ENCODE data around the gene MAN2B1. TPM values are rescaled to one million over a fixed set of nuclear protein-coding genes. Genes with fewer than 3 reads are reported as not detected.
"Not testable (repeated sequence)": the region's sequence is repeated elsewhere in the genome, so short reads cannot be mapped to it uniquely, and the experiment has no call there.

MAN2B1 gene
- total RNA-seq: 100 to 1,000 TPM in 1 of 3 donors, 10 to 100 TPM in 2; 92.7 to 104 (median 96.6) TPM
- long read RNA-seq, donor 1, transcript MAN2B1-203 (24 exons, 3,184 nt): major isoform, 46 of 89 reads
- long read RNA-seq, donor 1, partial matches to known transcripts: 36 of 89 reads
- long read RNA-seq, donor 1, other reads (novel, unspliced or antisense): 7 of 89 reads
- long read RNA-seq, donor 2, transcript MAN2B1-203 (24 exons, 3,184 nt): major isoform, 14 of 28 reads
- long read RNA-seq, donor 2, partial matches to known transcripts: 7 of 28 reads
- long read RNA-seq, donor 2, other reads (novel, unspliced or antisense): 7 of 28 reads

- Histone ChIP-seq H3K4me1 (ENCODE audit: low read depth) (peaks cover 33% of the 10 kb centered on the region), H3K9me3 (no peaks in the 10 kb centered on the region), H3K4me3 (peak within 1 kb of the TSS; percentile 54), H3K36me3 (ENCODE audit: low read depth) (no peaks in the 10 kb centered on the region)
- intact Hi-C loops (cut with DNase I, micrococcal nuclease): no loop called here
- no peak for TF ChIP-seq CTCF (IDR thresholded peaks at IDR 0.05)
- DNase-seq (peak; percentile 83 to 86 (median 86)), ATAC-seq (peak; percentile 87)
Observed at GRCh38 chr19:12666265-12667048, at the start of gene MAN2B1, which contains the start of gene WDR83. MAN2B1 (minus strand) TSS chr19:12666742; CDS start chr19:12666701, 41 bp downstream. WDR83 (plus strand) TSS chr19:12666807; CDS start chr19:12669791, 2,984 bp downstream.

GRCh38 chr19:12715929-12716328 is 49.4 kb upstream of the MAN2B1 start:
- H3K4me3 ChIP-seq: no peak overlapping the region
- H3K4me1 ChIP-seq (ENCODE audit: low read depth): peaks cover 6% of the 10 kb centered on the region
- intact Hi-C loops (cut with DNase I, micrococcal nuclease): no loop called here
- TF ChIP-seq CTCF (IDR thresholded peaks at IDR 0.05): no peak
- H3K9me3 ChIP-seq: no peaks in the 10 kb centered on the region
- H3K36me3 ChIP-seq (ENCODE audit: low read depth): no peaks in the 10 kb centered on the region
- ATAC-seq: no peak
- DNase-seq: no peak

GRCh38 chr19:12715102-12715501 is 48.6 kb upstream of the MAN2B1 start:
- Histone ChIP-seq H3K36me3 (ENCODE audit: low read depth) (peaks cover 6% of the 10 kb centered on the region), H3K4me1 (ENCODE audit: low read depth) (no peaks in the 10 kb centered on the region), H3K4me3 (no peak overlapping the region), H3K9me3 (no peaks in the 10 kb centered on the region)
- no peak for ATAC-seq
- DNase-seq: no peak
- no peak for TF ChIP-seq CTCF (IDR thresholded peaks at IDR 0.05)
- intact Hi-C loops (cut with DNase I, micrococcal nuclease): no loop called here

- DNase-seq; H3K4me3 ChIP-seq; ATAC-seq; H3K4me1 ChIP-seq (ENCODE audit: low read depth); H3K9me3 ChIP-seq; H3K36me3 ChIP-seq (ENCODE audit: low read depth); intact Hi-C loops (cut with DNase I, micrococcal nuclease): not testable (repeated sequence)
Observed at GRCh38 chr19:12713304-12713703, 46.8 kb upstream of the MAN2B1 start.

GRCh38 chr19:12712077-12712476 is 45.5 kb upstream of the MAN2B1 start:
- DNase-seq: peak in 2 of 3 donors; percentile 59
- H3K36me3 ChIP-seq (ENCODE audit: low read depth); intact Hi-C loops (cut with DNase I, micrococcal nuclease); H3K4me3 ChIP-seq; H3K9me3 ChIP-seq; ATAC-seq; H3K4me1 ChIP-seq (ENCODE audit: low read depth): not testable (repeated sequence)

- H3K4me1 ChIP-seq (ENCODE audit: low read depth): no peaks in the 10 kb centered on the region
- H3K4me3 ChIP-seq: no peak overlapping the region
- no peak for ATAC-seq
- TF ChIP-seq CTCF (IDR thresholded peaks at IDR 0.05): no peak
- H3K36me3 ChIP-seq (ENCODE audit: low read depth): peaks cover 8% of the 10 kb centered on the region
- DNase-seq: no peak
- no peaks in the 10 kb centered on the region for H3K9me3 ChIP-seq
- intact Hi-C loops (cut with DNase I, micrococcal nuclease): no loop called here
Observed at GRCh38 chr19:12711187-12711586, 44.6 kb upstream of the MAN2B1 start.

All from mucosa of descending colon (tissue), 3 donors.